GM21367 (cell line): ENCODE results near the gene JARID2.
"Not testable (repeated sequence)": the region's sequence is repeated elsewhere in the genome, so short reads cannot be mapped to it uniquely, and the experiment has no call there.

Experiments
- ATAC-seq: cut with Tn5 transposase; IDR thresholded peaks from one replicate; pipeline ENCODE4 v1.9.1; 2021; ENCODE audit not compliant: unreplicated experiment

JARID2 gene

DNA sequence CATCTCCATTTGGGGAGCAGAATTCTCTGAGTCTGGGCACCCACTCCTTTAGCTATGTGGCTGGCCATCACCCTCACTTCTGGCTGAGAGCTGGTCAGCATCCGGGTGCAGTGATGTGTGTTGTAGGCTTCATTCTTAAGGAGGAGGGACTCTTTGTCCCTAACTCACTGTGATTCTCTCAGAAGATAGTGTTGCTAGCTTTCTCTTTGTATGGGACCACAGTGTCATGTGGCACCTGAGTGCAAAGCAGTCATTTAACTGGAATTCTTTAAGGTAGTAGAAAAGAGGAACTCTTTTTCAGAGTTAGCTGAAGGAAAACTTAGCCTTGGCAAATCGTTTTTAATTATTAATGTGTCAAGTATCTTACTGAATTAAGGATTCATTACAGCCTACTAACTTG, 165.9 kb downstream of the JARID2 start:
- ATAC-seq, result no peak

GRCh38 chr6:15412767-15413166, 166.9 kb downstream of the JARID2 start:
- no peak for ATAC-seq

GRCh38 chr6:15413466-15414234, 167.8 kb downstream of the JARID2 start:
- ATAC-seq, result no peak

GRCh38 chr6:15414235-15414612, 168.4 kb downstream of the JARID2 start:
- no peak for ATAC-seq

GRCh38 chr6:15415622-15416021, 169.8 kb downstream of the JARID2 start:
- ATAC-seq, result not testable (repeated sequence)

GRCh38 chr6:15416932-15417509, 171.2 kb downstream of the JARID2 start:
- no peak for ATAC-seq

DNA sequence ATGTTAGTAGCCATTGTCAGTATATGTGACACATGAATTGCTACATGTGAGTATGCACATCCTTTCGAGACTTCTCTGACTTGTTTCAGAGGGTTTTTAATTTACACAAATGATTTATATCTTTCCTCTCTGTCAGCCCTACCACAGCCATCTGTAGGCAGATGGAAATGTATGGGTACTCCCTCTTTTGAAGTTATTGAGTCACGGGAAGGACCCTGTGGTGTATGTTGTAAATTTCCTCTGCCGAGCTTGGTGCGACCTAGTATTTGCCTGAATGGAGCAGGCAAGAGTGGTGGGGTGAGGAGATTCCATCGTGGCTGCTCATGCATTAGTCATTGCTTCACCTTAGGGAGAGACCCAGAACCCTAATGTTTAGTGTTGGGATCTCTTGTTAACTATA, 171.9 kb downstream of the JARID2 start:
- ATAC-seq, result no peak

GRCh38 chr6:15419493-15419892, 173.6 kb downstream of the JARID2 start:
- no peak for ATAC-seq

GRCh38 chr6:15420959-15421438, 175.1 kb downstream of the JARID2 start:
- peak; percentile 63 for ATAC-seq

DNA sequence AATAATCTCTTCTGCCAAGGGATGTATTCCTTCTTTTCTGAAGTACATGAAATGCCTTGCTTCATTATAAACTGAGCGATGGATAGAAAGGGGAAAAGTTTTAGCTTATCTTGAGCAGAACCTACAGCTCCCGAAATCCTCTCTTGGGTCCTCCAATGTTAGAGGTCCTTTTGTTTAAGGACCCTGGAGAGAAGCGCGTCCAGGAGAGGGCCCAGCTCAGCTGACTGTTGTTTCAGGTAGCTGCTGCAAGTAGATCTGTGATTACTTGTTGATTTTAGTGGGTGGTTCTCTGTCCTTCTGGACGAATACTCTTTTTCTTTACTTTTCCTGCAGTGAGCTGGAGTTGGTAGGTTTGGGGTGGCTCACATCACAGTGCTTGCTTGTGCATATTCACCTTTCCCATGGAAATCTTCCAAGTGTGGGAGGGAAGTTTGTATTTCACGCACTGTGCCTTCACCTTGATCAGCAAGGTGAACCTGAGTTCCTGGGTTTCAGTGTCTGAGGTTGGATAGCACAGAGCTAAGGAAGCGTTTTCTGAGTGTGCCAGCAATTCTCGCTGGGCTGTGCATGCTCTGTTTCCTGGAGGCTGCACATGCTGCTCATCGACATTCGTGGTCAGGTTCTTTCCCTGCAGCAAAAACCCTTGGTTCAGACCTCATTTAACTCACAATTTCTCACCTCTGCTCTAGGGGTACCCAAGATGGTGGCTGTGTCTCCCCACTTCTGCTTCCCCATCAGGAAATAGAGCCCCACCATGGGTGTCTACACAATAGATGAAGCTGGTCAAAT, 176.3 kb downstream of the JARID2 start:
- ATAC-seq, result peak; percentile 53

DNA sequence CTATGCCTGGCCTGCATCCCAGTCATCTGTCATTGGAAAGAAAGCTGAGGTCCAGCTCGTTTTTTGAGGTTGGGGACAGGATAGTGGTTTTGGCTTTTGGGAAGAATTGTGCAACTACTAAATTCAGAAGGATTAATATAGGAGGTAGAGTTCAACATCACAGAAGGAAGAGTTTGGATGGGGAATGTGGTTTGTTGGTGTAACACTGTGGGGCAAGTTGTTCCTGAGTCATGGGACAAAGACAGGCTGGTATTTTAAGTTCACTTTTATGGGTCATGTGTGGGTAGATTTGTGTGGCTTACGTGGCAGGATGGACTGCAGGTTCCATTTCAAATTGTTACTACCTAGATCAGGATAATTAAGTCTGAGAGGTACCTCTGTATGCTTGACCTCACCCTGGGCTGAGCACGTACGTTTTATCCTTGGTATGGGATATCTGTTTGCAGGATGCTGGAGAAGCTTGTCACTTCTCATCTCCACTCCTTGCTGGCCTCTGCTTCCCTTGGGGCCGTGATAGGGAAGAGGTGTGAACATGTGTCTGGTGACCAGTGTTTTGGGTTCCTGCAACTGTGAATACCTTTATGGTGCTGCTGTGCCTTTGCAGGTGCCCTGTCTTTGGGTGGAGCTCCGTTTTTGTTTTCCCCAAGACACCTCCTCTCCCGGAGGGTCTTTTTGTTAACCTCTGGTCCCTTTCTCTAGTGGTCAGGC, 177.6 kb downstream of the JARID2 start:
- ATAC-seq, result no peak

DNA sequence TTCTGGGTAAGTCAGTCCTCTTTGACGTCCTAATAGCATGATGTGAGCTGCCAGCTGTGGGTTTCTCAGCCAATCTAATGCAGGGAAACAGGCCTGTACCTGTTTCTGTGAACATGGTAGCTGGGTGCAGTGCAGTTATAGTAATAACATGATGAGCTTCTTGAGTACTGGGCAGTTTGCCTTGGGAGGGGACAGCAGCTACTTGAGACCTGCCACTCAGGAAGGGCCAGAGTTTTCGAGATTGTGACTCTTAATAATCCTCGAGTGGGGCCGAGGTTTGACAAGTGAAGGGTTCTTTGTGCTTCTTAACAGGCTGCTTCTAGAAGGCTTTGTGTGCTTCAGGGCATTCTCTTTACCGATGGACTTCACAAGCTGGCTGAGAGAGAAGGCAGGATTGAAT, 180.1 kb downstream of the JARID2 start:
- no peak for ATAC-seq

GRCh38 chr6:15426395-15426794, 180.5 kb downstream of the JARID2 start:
- no peak for ATAC-seq

GRCh38 chr6:15426901-15427300, 181.0 kb downstream of the JARID2 start:
- ATAC-seq, result no peak

- ATAC-seq, result no peak
Observed at GRCh38 chr6:15427331-15428070, 181.6 kb downstream of the JARID2 start.

DNA sequence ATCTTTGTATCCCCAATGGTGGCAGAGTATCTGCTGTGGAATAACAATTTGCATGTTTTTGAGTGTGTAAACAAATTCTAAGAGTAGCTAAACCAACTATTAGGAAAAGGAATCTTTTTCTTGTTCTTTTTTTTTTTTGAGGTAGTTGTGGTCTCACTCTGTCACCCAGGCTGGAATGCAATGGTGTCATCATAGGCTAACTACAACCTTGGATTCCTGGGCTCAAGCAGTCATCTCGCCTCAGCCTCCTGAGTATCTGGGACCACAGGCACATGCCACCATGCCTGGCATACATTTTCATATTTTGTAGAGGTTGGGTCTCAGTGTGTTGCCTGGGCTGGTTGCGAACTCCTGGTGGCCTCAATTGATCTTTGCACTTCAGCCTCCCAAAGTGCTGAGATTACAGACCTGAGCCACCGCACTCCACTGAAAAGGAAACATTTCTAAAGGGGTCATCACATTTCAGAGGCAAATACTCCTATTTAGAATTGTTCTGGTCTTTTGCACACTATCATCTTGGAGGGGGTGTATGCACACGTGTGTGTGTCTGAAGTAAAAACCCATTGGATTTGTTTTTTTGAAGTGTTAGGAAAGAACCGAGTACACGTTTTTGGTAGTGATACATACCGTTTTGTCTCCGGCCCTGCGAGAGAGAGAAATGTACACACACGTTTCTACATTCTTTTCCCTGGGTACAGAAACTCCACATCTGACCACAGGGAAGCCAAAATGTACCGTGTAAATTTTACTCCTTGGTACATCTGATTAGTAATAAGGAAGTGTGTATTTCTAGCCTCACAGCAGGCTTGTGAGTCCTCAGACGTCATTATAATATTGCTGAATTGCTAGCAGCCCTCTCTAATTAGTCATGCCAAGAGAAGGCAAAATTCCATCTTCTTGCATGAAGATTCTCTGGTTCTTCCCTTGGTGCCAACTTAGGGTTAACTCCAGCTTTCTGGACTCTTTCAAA, 183.6 kb downstream of the JARID2 start:
- ATAC-seq, result no peak

DNA sequence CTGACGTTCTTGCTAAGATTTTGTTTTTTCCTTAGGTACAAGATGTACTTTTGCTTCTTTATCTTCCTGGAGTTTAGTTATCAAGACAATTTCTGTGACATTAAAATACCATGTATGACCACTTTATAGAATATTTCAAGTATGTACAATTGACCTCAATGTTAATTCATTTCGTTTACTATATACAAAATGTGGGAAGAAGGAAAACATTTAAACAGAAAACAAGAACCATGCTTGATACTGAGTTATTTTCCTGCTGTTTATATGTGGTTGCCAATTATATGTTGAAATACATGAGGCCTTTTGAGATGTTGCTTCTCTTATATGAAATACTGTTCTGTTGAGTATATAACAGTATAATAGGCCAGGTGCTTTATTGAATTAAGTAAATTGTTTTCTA, 184.3 kb downstream of the JARID2 start:
- ATAC-seq, result no peak

DNA sequence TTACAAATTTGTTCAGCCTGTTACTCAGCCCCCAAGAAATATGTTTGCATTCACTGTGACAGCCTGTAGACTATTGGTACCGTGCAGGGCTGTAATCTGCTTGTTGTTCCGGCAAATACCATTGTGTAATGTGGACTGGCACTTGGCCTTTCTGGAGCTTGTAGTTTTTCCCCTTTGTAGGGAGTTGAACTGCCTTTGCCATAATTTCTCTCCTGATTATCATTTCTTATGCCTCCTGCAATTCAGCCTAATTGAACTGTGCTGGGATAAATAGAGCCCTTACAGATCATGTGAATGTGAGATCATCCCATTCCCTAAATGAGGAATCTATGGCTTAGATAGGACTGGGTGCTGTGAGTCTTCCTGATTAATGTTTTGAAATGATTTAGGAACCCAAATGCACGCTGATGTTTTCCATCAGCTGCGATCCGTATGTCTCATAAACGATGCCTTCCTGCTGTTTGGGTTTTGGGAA, 185.1 kb downstream of the JARID2 start:
- ATAC-seq, result no peak

- ATAC-seq, result no peak
Observed at GRCh38 chr6:15431762-15432483, 186.1 kb downstream of the JARID2 start.
